Measurements from ENCODE around the gene CAMK1D.

DNA sequence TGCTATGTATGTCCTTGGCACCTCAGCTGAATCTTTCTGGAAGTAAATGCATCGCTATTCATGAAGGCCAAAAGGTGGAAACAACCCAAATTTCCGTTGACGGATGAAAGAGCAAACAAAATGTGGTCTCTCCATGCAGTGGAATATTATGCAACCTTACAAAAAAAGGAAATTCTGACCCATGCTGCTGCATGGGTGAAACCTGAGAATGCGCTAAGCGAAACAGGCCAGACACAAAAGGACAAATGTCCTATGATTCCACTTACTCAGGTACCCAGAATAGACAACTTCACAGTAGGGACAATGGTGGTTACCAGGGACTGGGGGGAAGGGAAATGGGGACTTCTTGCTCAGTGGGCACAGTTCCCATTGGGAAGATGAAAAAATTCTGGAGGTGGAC, 158.8 kb downstream of the CAMK1D start:
- TF ChIP-seq, protein P1, sequence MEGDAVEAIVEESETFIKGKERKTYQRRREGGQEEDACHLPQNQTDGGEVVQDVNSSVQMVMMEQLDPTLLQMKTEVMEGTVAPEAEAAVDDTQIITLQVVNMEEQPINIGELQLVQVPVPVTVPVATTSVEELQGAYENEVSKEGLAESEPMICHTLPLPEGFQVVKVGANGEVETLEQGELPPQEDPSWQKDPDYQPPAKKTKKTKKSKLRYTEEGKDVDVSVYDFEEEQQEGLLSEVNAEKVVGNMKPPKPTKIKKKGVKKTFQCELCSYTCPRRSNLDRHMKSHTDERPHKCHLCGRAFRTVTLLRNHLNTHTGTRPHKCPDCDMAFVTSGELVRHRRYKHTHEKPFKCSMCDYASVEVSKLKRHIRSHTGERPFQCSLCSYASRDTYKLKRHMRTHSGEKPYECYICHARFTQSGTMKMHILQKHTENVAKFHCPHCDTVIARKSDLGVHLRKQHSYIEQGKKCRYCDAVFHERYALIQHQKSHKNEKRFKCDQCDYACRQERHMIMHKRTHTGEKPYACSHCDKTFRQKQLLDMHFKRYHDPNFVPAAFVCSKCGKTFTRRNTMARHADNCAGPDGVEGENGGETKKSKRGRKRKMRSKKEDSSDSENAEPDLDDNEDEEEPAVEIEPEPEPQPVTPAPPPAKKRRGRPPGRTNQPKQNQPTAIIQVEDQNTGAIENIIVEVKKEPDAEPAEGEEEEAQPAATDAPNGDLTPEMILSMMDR (IDR thresholded peaks at IDR 0.05) = no peak
- no peak for TF ChIP-seq POLR2AphosphoS5 (IDR thresholded peaks at IDR 0.05)

Measured in breast epithelium (tissue), 3 donors.